ENCODE measurements around the gene GRIK3.

GRIK3 gene

DNA sequence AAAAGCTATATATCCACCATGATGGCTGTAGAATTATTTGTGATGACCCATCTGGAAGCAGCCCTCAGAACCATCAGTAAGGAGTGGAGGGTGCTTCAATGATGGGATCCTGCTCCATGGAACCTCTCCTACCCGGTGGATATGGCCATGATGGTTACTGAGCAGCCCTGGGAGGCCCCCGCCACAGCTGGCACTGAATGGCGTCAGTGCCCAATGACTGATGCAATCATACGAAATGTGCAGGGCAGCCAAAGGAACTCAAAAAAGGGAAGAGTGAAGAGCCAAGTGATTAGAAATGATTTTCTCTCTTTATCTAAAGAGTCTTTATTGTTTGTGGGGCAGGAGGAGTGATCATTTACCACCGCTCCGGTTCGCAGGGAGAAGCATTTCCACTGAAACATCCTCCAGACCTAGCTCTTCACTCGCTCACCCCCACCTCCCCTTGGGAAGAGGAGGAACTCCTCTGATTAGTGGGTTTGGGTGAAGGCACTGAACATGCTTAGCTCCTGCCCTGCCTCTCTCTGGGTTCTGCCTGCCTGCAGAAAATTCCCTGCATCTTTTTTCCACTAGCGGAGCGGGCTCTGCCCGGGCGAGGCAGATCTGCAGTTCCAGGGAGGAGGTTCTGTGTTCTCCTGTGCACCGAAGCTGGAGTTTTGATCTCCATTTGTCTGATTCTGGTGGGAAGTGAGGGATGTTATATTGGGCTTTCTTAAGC lies 260.3 kb downstream of the GRIK3 start:
- Histone ChIP-seq H3K4me1 (ENCODE audit: control insufficient read depth, insufficient read depth, low read depth, low read length) (no peaks in the 10 kb centered on the region), H4K91ac (ENCODE audit: low read length) (no peak overlapping the region), H3K4me2 (ENCODE audit: low read length, poor library complexity, severe bottlenecking) (no peak overlapping the region), H3K79me1 (replicated peaks; ENCODE audit: low read length, poor library complexity, severe bottlenecking) (no peaks in the 10 kb centered on the region), H3K27me3 (ENCODE audit: control insufficient read depth in 1 of 2, insufficient read depth in 1 of 2, low read length in 2 of 2) (peaks cover 27 to 51% of the 10 kb centered on the region in 2 experiments), H3K14ac (ENCODE audit: low read length in 2 of 2) (no peak overlapping the region), H4K8ac (ENCODE audit: low read length) (no peak overlapping the region), H3K18ac (ENCODE audit: low read depth in 1 of 2, low read length in 2 of 2) (no peak overlapping the region), H2BK12ac (ENCODE audit: low read length in 2 of 2) (no peak overlapping the region), H3K36me3 (ENCODE audit: control insufficient read depth in 1 of 2, insufficient read depth in 2 of 2, low read depth in 1 of 2, low read length in 2 of 2) (no peaks in the 10 kb centered on the region), H2AFZ (ENCODE audit: low read depth, low read length) (no peak overlapping the region), H3K27ac (ENCODE audit: low read length, poor library complexity, severe bottlenecking) (no peak overlapping the region), H3K23ac (ENCODE audit: low read length in 2 of 2) (no peak overlapping the region), H2BK120ac (ENCODE audit: low read depth, low read length) (no peak overlapping the region), H3K4ac (ENCODE audit: low read depth in 1 of 2, low read length in 2 of 2) (no peak overlapping the region), H2AK5ac (ENCODE audit: low read length, severe bottlenecking) (no peak overlapping the region), H3K9ac (ENCODE audit: low read length) (no peak overlapping the region), H3K4me3 (ENCODE audit: insufficient read depth in 1 of 2, low read depth in 1 of 2, low read length in 2 of 2) (no peak overlapping the region), H2BK5ac (ENCODE audit: low read depth, low read length, poor library complexity, severe bottlenecking) (peak overlapping the region; percentile 8), H3K9me3 (ENCODE audit: control insufficient read depth, low read length) (no peaks in the 10 kb centered on the region), H2BK15ac (ENCODE audit: low read depth, poor library complexity, severe bottlenecking) (no peak overlapping the region)
- no peak for DNase-seq
- 73% methylated on average over 9 of the region's 13 CpGs for WGBS

DNA sequence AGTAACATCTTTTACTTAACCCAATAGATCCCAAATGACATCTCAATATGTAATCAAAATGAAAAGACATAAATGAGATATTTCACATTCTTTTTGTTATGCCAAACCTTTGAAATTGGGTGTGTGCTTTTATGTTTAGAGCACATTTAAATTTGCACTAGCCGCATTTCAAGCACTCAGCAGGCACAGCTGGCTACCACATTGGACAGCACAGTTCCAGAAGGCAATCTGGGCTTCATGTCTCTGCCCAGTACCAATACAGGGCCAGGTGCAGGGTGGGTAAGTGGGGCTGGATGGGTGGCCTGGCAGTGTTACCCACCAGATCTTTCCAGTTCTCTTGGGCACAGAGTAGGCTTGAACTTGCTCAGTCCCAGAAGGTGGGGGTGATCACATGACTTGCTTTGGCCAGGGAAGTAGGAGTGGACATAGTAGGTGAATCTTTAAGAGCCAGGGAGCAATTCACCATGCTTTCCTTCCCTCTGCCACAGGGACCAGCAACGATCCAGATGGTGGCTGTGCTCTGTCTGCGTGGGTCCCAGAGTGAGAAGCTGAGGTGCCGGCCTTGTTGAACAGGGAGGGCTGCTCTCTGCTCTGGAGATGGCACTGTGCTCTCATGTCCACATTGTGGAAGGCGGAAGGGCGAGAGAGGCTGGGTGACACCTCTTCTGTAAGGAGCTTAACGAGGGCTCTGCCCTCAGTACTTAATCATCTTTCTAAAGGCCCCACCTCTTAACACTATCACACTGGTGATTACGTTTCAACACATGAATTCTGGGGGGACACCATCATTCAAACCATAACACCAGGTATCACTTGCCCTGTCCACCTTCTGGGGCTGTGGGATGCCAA lies 261.4 kb downstream of the GRIK3 start:
- Histone ChIP-seq H3K27ac (ENCODE audit: low read length, poor library complexity, severe bottlenecking) (no peak overlapping the region), H4K91ac (ENCODE audit: low read length) (no peak overlapping the region), H3K4me3 (ENCODE audit: insufficient read depth in 1 of 2, low read depth in 1 of 2, low read length in 2 of 2) (no peak overlapping the region), H3K18ac (ENCODE audit: low read depth in 1 of 2, low read length in 2 of 2) (no peak overlapping the region), H3K9me3 (ENCODE audit: control insufficient read depth, low read length) (no peaks in the 10 kb centered on the region), H4K8ac (ENCODE audit: low read length) (no peak overlapping the region), H2BK120ac (ENCODE audit: low read depth, low read length) (no peak overlapping the region), H3K23ac (ENCODE audit: low read length in 2 of 2) (no peak overlapping the region), H2AK5ac (ENCODE audit: low read length, severe bottlenecking) (no peak overlapping the region), H3K14ac (ENCODE audit: low read length in 2 of 2) (no peak overlapping the region), H2BK15ac (ENCODE audit: low read depth, poor library complexity, severe bottlenecking) (no peak overlapping the region), H3K79me1 (replicated peaks; ENCODE audit: low read length, poor library complexity, severe bottlenecking) (no peaks in the 10 kb centered on the region), H2BK12ac (ENCODE audit: low read length in 2 of 2) (no peak overlapping the region), H2AFZ (ENCODE audit: low read depth, low read length) (no peak overlapping the region), H3K36me3 (ENCODE audit: control insufficient read depth in 1 of 2, insufficient read depth in 2 of 2, low read depth in 1 of 2, low read length in 2 of 2) (no peaks in the 10 kb centered on the region), H3K4me1 (ENCODE audit: control insufficient read depth, insufficient read depth, low read depth, low read length) (no peaks in the 10 kb centered on the region), H2BK5ac (ENCODE audit: low read depth, low read length, poor library complexity, severe bottlenecking) (no peak overlapping the region), H3K9ac (ENCODE audit: low read length) (no peak overlapping the region), H3K4ac (ENCODE audit: low read depth in 1 of 2, low read length in 2 of 2) (no peak overlapping the region), H3K4me2 (ENCODE audit: low read length, poor library complexity, severe bottlenecking) (no peak overlapping the region), H3K27me3 (ENCODE audit: control insufficient read depth in 1 of 2, insufficient read depth in 1 of 2, low read length in 2 of 2) (peaks cover 27 to 51% of the 10 kb centered on the region in 2 experiments)
- 75% methylated on average over 8 of the region's 8 CpGs for WGBS
- DNase-seq = no peak

- H3K4ac ChIP-seq (ENCODE audit: low read depth in 1 of 2, low read length in 2 of 2) = no peak overlapping the region
- H2BK15ac ChIP-seq (ENCODE audit: low read depth, poor library complexity, severe bottlenecking) = no peak overlapping the region
- no peak overlapping the region for H3K4me2 ChIP-seq (ENCODE audit: low read length, poor library complexity, severe bottlenecking)
- H3K36me3 ChIP-seq (ENCODE audit: control insufficient read depth in 1 of 2, insufficient read depth in 2 of 2, low read depth in 1 of 2, low read length in 2 of 2) = no peaks in the 10 kb centered on the region
- no peak for DNase-seq
- H2BK120ac ChIP-seq (ENCODE audit: low read depth, low read length) = no peak overlapping the region
- no peak overlapping the region for H2AK5ac ChIP-seq (ENCODE audit: low read length, severe bottlenecking)
- H3K23ac ChIP-seq (ENCODE audit: low read length in 2 of 2) = no peak overlapping the region
- H3K4me3 ChIP-seq (ENCODE audit: insufficient read depth in 1 of 2, low read depth in 1 of 2, low read length in 2 of 2) = no peak overlapping the region
- no peak overlapping the region for H2BK5ac ChIP-seq (ENCODE audit: low read depth, low read length, poor library complexity, severe bottlenecking)
- H3K27ac ChIP-seq (ENCODE audit: low read length, poor library complexity, severe bottlenecking) = no peak overlapping the region
- WGBS = 38% methylated on average over 17 of the region's 17 CpGs
- H3K14ac ChIP-seq (ENCODE audit: low read length in 2 of 2) = no peak overlapping the region
- no peak overlapping the region for H3K18ac ChIP-seq (ENCODE audit: low read depth in 1 of 2, low read length in 2 of 2)
- no peak overlapping the region for H3K9ac ChIP-seq (ENCODE audit: low read length)
- H2BK12ac ChIP-seq (ENCODE audit: low read length in 2 of 2) = no peak overlapping the region
- H3K4me1 ChIP-seq (ENCODE audit: control insufficient read depth, insufficient read depth, low read depth, low read length) = no peaks in the 10 kb centered on the region
- no peaks in the 10 kb centered on the region for H3K79me1 ChIP-seq (replicated peaks; ENCODE audit: low read length, poor library complexity, severe bottlenecking)
- H2AFZ ChIP-seq (ENCODE audit: low read depth, low read length) = no peak overlapping the region
- H4K8ac ChIP-seq (ENCODE audit: low read length) = no peak overlapping the region
- peaks cover 22 to 42% of the 10 kb centered on the region in 2 experiments for H3K27me3 ChIP-seq (ENCODE audit: control insufficient read depth in 1 of 2, insufficient read depth in 1 of 2, low read length in 2 of 2)
- no peak overlapping the region for H4K91ac ChIP-seq (ENCODE audit: low read length)
- no peaks in the 10 kb centered on the region for H3K9me3 ChIP-seq (ENCODE audit: control insufficient read depth, low read length)
Observed at GRCh38 chr1:36771660-36772284, 262.5 kb downstream of the GRIK3 start.

DNA sequence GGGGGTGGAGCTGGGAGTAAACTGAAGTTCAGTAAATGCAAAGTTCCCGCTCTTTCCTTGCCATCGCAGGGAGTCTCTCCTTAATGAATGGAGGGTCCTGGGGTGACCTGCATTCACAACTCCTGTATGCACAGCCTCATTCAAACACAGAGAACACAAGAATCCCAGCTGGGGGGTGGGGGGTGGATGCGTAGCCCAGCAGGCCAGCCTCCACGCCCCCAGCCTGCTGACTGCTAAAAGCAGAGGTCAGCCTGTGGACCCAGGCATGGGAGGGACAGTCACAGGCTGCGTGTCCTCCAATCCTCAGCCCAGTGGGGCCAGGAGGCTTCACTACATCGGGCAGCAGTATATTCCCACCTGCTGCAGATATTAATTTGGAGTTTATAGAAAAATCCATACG lies 263.1 kb downstream of the GRIK3 start:
- H3K18ac ChIP-seq (ENCODE audit: low read depth in 1 of 2, low read length in 2 of 2) = no peak overlapping the region
- H3K23ac ChIP-seq (ENCODE audit: low read length in 2 of 2) = no peak overlapping the region
- no peak overlapping the region for H3K9ac ChIP-seq (ENCODE audit: low read length)
- no peak overlapping the region for H2BK5ac ChIP-seq (ENCODE audit: low read depth, low read length, poor library complexity, severe bottlenecking)
- H3K36me3 ChIP-seq (ENCODE audit: control insufficient read depth in 1 of 2, insufficient read depth in 2 of 2, low read depth in 1 of 2, low read length in 2 of 2) = no peaks in the 10 kb centered on the region
- H3K4me2 ChIP-seq (ENCODE audit: low read length, poor library complexity, severe bottlenecking) = no peak overlapping the region
- H2AFZ ChIP-seq (ENCODE audit: low read depth, low read length) = no peak overlapping the region
- H2BK12ac ChIP-seq (ENCODE audit: low read length in 2 of 2) = no peak overlapping the region
- no peak overlapping the region for H3K4ac ChIP-seq (ENCODE audit: low read depth in 1 of 2, low read length in 2 of 2)
- H3K27ac ChIP-seq (ENCODE audit: low read length, poor library complexity, severe bottlenecking) = no peak overlapping the region
- no peak overlapping the region for H4K8ac ChIP-seq (ENCODE audit: low read length)
- no peak overlapping the region for H3K4me3 ChIP-seq (ENCODE audit: insufficient read depth in 1 of 2, low read depth in 1 of 2, low read length in 2 of 2)
- no peak overlapping the region for H2BK15ac ChIP-seq (ENCODE audit: low read depth, poor library complexity, severe bottlenecking)
- 24% methylated on average over 6 of the region's 7 CpGs for WGBS
- no peaks in the 10 kb centered on the region for H3K79me1 ChIP-seq (replicated peaks; ENCODE audit: low read length, poor library complexity, severe bottlenecking)
- H4K91ac ChIP-seq (ENCODE audit: low read length) = no peak overlapping the region
- no peaks in the 10 kb centered on the region for H3K9me3 ChIP-seq (ENCODE audit: control insufficient read depth, low read length)
- no peak for DNase-seq
- no peak overlapping the region for H3K14ac ChIP-seq (ENCODE audit: low read length in 2 of 2)
- H2BK120ac ChIP-seq (ENCODE audit: low read depth, low read length) = no peak overlapping the region
- H3K27me3 ChIP-seq (ENCODE audit: control insufficient read depth in 1 of 2, insufficient read depth in 1 of 2, low read length in 2 of 2) = peaks cover 20 to 39% of the 10 kb centered on the region in 2 experiments
- no peak overlapping the region for H2AK5ac ChIP-seq (ENCODE audit: low read length, severe bottlenecking)
- no peaks in the 10 kb centered on the region for H3K4me1 ChIP-seq (ENCODE audit: control insufficient read depth, insufficient read depth, low read depth, low read length)

Measured in mesenchymal stem cell (in vitro differentiated cells and primary cell).